LNCaP clone FGC (cell line): ENCODE data around the gene MALL.
"Not testable (repeated sequence)": the region's sequence is repeated elsewhere in the genome, so short reads cannot be mapped to it uniquely, and the experiment has no call there.

ENCODE experiments used
- DNase-seq: peaks from one replicate; pipeline ENCODE4 v3.0.0-alpha.2; 2011; ENCODE audit warnings: low read depth
- H3K4me3 ChIP-seq: 2 replicates; pipeline ENCODE4 v1.5.1; 2011; ENCODE audit warnings: mild to moderate bottlenecking, low read depth, low read length, control low read depth
- CTCF ChIP-seq: IDR thresholded peaks from 2 replicates; pipeline ENCODE4 v1.5.1; 2012; ENCODE audit warnings: mild to moderate bottlenecking; ENCODE audit not compliant: control insufficient read depth, insufficient read depth; ENCODE audit errors: extremely low read depth

MALL gene

DNA sequence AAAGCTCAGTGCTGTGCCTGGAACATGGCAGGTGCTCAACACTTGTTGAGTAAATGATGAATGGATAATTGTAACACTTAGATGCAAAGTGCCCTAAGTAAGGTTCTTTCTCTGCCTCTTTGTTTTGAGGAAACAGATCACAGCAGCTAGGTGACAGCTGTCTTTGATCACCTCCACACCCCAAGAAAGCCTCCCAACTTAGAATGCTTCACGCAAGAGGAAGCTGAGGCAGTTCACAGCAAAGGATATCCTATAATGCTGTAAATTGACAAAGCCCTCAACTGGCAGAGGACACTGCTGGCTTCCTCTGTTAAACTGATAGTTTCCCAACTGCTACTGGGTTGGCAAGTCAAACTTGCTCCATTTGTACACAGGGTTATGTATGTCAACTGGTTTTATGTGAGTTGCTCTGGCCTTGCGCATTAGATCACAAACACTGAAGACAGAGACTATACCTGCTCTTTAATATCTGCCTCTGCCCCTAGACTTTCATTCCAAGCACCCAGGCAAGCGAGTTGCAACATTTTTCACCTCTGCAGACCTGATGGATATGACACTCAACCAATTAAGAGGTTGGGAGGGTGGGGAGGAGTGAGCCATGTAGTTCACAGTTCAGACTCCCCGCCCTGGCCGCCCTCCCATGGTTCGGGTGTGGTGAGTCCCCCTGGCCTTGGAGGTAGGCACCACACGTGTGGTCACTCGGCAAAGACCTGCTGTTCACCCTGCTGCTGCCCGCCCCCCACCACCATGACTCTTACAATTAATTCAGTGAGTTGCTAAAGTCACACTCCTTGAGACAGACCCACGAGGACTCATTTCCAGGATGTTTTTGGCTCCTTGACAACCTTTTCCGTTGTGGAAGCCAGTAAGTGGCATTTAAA, 4.8 kb upstream of the MALL start:
- TF ChIP-seq CTCF: no peak
- H3K4me3 ChIP-seq: no peak overlapping the region
- peak; percentile 81 for DNase-seq

DNA sequence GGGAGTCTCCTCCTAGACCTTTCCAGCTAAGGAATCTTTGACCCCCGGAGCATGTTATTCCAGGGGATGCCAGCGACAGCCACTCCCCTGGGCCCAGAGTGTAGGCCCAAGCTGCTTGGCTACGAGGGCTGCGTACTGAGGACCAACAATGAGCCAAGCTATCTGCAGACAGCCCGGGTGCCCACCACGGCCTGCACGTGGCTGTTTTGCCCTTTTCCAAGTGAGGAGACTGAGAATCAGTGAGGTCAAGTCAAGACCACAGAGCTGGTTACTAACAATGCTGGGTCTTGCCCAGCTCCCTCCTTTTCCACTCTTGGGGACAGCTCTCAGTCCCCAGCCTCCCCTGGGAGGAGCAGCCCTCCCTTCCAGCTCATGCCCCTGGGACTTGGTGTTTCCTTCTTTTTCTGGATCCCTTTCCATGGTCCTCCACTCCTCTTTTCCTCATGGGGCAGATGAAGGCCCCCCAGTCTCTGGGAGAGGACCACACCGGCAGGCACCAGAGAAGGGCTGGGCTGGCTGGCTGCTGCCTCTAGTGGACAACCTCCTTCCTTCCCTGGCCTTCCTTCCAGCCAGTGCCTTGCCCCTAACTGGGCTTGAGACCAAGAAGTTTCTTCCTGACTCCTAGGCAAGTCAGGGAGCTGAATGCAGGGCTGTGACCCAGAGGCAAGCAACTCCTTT, 550 bp upstream of the MALL start:
- peak; percentile 48 for TF ChIP-seq CTCF
- peak overlapping the region; percentile 49 for H3K4me3 ChIP-seq
- DNase-seq: peak; percentile 34

DNA sequence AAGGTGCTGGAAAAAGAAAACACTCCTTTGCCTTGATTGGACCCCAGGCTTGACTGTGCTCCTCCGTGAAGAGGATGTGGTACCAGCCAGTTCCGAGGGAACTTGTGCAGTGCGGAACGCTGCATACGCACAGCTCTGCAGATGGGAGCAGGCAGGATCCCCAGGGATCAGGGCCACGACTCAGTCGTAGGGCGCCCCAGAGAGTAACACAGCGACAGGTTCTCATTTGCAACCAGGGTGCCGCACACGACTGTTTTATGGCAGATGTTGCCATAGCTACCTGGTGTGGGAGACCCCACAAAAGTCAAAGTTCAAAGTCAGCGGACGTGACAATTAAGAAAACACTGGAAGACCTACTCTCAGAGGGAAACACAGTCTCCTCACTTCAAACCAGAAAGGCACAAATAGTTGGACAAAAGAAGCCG, 779 bp downstream of the MALL start:
- peak overlapping the region; percentile 49; the same call in 1 of the 2 replicates for H3K4me3 ChIP-seq
- no peak for DNase-seq
- TF ChIP-seq CTCF: no peak

DNA sequence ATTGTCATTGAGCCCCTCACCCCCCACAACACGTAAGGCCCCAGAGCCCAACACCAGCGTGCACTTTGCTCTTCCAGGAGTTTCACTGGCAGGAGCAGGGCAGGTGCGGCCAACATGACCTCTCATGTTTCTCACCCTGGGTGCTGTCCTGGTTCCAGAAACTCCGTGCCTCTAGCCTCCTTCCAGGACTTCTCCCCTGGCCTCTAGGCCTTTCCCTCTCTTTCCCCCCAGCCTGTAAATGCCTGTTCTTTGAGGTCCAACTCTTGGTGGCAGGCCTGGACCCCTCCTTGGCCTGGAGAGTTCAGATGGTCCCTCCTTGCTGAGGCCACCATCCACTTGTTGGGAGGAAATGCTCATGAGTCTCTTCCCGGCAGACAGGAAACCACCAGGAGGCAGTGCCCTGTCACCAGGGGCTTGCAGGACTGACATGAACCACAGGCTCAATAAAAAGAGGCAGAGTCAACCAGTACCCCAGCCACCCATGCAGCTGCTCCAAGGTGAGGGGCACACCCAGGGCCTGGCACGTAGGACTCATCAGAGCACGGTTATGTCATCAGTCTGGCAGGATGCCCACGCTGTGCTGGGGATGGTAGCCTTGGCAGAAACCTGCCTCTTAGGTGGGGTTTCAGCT, 1.5 kb downstream of the MALL start:
- no peak overlapping the region for H3K4me3 ChIP-seq
- no peak for DNase-seq
- no peak for TF ChIP-seq CTCF

GRCh38 chr2:110108291-110108690, 7.3 kb downstream of the MALL start:
- not testable (repeated sequence) for DNase-seq, H3K4me3 ChIP-seq

GRCh38 chr2:110107092-110108079, 8.2 kb downstream of the MALL start:
- TF ChIP-seq CTCF: no peak
- H3K4me3 ChIP-seq: no peak overlapping the region
- DNase-seq: no peak
